NCI-H1092 (cell line): ENCODE results near the gene GRK5.
A peak's percentile ranks its signal among the peaks of the same experiment; 100 is the strongest.

Experiments used
- DNase-seq: peaks from one replicate; lab custom pipeline; 2025; lab: John Stamatoyannopoulos, UW

The GRK5 gene

DNA sequence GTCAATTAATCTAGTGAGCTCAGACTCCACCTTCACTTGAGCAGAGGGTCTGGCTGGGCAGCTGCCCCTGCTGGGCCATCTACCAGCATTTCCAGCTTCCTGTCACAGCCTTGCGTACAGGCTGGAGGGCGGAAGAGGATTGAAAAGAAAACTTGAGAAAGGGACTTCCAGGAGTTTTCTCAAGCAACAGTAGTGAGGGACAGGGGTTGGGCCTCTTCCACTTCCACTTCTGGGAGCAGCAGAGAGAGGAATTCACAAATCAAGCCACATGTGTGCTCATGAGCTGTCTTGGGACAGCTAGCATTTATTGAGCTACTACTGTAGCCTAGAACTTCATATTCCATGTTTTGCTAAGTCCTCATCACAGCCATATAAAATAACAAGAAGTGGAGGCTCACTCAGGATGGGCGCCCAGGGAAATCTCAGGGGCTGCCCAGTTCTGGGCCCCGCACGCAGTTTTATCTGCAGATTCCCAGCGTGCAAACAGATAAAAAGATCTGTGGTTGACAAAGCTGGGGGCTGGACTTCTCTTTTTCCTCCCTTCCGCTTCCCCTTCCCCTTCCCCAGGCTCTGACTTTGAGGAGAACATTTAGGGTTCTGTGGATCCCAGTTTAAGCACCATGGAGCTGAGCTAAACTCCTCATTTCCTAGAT, 199.4 kb downstream of the GRK5 start:
- DNase-seq, result no peak

- no peak for DNase-seq
These were observed 199.9 kb downstream of the GRK5 start for GRCh38 chr10:119407254-119407777.

GRCh38 chr10:119408072-119408471, 200.7 kb downstream of the GRK5 start:
- no peak for DNase-seq

GRCh38 chr10:119408969-119409371, 201.6 kb downstream of the GRK5 start:
- DNase-seq, result no peak

GRCh38 chr10:119409385-119409784, 202.0 kb downstream of the GRK5 start:
- no peak for DNase-seq

DNA sequence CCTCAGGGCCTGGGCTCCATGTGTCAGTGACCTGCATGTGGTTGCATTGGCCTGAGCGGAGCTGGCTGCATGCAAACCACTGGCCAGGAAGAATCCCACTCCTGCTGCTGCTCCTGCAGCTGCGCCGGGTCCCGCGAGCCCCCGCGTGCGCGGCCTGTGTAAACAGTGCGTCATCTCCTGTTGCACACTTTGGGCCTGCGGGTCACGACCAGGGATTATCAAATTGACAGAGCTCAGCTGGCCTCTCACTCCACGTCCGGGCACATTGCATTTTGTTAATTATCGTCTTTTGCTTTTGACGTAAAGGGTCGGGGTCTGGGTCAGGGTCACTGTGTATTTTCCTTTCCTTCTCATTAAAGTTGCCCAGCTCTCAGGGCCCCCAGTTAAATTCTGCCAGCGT, 202.5 kb downstream of the GRK5 start:
- no peak for DNase-seq

GRCh38 chr10:119410361-119411116, 203.2 kb downstream of the GRK5 start:
- DNase-seq, result no peak

GRCh38 chr10:119412244-119413092, 205.1 kb downstream of the GRK5 start:
- peak; percentile 34 for DNase-seq

- DNase-seq, result no peak
These were observed 205.7 kb downstream of the GRK5 start for GRCh38 chr10:119413093-119413453.

- no peak for DNase-seq
These were observed 206.2 kb downstream of the GRK5 start for GRCh38 chr10:119413471-119414080.

DNA sequence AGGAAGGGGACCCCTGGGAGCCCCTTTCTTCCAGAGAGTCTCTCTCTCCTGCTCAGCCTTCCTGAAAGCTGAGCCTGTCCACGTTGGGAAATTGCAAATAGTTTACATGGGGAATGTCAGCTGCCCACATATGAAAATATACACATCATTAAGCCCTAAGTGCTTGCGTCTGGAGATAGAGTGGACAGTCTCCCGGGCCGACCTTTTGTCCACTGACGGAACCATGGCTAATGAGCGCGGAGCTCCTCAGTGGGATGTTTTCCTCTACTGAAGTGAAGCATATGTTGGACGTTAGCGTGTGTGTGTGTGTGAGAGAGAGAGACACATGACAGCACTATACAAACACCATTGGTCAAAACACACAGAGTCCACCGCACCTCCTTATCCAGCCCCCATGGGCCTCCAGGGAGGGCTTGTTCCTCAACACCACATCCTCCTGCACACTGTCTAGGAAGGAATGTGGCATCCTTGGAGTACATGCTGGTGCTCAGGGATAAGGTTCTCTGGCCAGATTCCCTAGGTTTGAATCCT, 206.8 kb downstream of the GRK5 start:
- DNase-seq, result no peak

- no peak for DNase-seq
These were observed 207.8 kb downstream of the GRK5 start for GRCh38 chr10:119415121-119415520.

- DNase-seq, result no peak
These were observed 208.4 kb downstream of the GRK5 start for GRCh38 chr10:119415536-119416503.

GRCh38 chr10:119416855-119417254, 209.5 kb downstream of the GRK5 start:
- peak; percentile 9 for DNase-seq

DNA sequence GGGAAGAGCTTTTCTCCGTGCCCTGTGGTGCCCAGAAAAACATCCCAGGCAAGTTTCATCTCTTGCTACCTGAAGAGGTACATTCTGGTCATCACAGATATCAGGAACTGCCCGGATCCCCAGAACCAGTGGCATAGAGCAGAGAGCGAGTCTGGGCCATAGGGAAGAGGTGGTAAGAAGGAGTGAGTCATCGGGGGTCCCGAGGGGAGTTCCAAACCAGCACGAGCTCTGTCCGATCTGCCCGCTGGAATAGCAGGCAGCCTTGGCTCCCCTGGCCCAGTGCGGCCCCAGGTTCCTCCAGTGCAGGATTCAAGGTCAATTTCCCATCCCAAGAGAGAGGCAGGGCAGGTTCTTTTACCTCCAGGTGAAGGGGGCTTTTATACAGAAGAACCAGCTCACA, 210.5 kb downstream of the GRK5 start:
- no peak for DNase-seq

GRCh38 chr10:119418362-119418761, 211.0 kb downstream of the GRK5 start:
- no peak for DNase-seq

DNA sequence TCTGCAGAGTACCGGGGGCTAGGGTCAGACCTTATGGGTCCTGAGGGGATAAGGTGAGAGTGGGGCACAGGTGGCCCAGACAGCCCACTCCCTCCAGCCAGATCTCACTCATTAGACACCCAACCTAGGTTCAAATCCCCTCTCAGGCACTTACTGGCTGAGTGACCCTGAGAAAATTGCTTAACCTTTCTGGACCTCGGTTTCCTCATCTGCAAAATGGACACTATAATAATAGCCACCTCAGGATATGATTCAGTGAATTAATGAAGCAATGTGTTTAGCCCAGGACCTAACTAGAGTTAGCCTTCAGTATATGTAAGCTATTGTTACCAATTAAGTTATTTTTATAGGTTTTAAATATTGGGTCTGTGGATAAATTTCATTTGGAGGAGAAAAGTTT, 212.6 kb downstream of the GRK5 start:
- no peak for DNase-seq

DNA sequence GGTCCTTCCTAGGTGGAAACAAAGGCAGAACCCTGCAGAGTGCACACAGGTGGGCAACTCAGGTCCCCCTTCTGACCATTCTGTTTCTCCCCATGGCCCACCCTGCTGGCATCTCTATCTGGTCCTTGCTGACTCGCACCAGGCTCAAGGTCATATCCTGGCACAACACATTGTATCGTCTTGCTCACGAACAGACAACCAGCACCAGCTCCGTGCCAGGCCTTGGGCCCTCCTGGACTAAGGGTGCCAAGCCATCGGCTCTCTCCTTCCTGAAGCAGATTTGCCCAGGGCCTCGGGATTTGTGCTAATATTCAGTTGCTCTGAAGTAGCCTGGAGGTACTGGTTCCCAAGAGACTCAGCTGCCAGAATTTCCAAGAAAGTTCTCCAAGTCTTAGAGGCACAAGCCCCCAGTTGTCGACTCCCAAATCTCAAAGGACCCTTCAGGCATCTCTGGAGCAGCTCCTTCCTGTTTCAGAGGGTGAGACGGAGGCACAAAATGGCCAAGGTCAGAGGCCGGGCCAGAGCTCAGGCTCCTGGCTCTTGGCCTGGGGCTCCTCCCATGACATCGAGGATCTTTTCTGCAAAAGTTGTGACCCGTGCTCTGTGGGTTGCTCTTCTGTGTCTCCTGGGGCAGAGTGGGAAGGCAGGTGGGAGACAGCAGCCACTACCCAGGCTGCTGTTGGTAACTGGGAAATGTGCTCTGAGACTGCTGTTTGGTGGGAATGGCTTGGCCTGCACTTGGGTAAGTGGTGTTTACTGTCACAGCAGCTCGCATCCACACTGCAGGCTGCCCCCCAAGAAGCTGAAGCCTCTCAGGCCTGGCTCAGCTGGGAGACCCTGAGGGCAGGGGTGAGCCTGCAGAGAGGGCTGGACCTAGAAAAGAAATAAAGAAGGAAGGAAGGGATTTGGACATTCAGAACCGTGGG, 213.8 kb downstream of the GRK5 start:
- DNase-seq, result no peak

DNA sequence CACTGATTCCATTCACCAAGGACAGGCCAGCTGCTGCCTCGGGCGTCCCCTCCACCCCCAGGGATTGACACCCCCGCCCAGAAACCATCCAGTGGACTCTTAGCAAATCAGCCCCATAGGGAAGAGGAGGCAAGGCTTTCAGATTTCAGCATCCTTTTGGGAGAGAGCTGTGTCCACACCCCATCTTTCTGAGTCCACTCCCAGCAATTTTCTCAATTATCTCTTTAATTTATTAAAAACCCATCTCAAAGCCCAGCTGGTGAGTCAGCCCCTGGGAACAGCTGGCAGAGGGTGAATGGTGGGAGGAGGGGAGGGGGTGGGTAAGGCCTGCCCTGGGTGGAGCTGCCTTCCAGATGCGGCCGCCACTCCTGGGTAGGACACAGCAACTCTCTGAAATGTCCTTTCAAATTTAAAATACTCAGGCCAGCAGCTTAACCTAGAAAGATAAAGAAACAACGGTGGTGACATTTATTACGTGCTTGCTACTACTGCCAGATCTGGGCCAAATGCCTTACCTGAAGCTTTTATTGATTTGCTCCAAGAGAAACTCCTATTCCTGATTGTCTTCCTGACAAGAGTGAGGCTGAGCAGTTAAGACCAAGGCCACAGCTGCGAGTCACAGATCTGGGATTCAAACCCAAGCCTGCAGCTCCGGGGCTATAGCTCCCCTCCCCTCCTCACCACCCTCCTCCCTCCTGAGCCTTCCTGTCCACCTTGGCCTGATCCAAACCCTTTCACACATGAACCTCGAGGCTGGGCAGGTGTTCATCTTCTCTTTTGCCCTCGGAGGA, 214.7 kb downstream of the GRK5 start:
- DNase-seq, result no peak
